ENCODE results near the gene SRSF3.

Gene SRSF3

DNA sequence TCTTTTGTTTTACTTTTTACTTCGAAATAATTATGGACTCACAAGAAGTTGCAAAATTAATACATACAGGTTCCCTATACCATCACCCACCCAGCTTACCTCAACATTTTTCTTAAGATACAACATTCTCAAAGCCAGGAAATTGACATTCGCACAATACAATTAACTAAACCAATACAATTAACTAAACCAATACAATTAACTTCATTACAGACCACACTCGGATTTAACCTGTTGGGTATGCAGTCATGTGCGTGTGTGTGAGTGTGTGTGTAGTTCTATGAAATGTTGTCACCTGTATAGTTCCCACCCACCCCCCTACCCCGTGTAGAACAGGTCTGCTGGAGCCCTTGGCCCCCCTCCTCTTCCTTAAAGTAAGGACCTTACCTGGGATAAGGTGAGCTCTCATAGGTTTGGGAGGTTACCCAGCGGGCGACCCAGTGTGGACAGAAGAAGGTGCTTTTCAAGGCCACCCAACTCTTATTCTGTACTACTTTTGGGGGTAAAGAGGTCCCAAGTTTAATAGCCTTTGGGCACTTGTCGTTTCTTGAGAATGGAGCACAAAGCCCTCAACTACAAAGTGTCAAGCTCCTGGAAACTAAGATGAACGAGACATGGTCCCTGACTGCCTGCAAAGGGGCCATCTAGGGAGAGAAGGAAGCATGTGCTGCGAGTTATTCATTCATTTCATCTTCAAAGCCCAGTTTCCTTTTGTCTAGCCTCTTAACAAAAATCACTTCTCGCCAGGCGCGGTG is 46.3 kb upstream of the SRSF3 start:
- Histone ChIP-seq H3K4me1 (peaks cover 0 to 34% (median 18%) of the 10 kb centered on the region in 4 donors), H3K9me3 (no peaks in the 10 kb centered on the region), H3K27ac (peak overlapping the region; percentile 93 to 97), H3K27me3 (no peaks in the 10 kb centered on the region), H3K4me3 (peak overlapping the region; percentile 67 to 87), H3K36me3 (no peaks in the 10 kb centered on the region)
- DNase-seq, result no peak
- intact Hi-C loops (cut with DNase I; ENCODE audit: low total_unique reads), result loop anchor here (5.0 to 10.0 kb wide), 2 partner anchors 44 to 123 kb away; partner anchors contain the start of gene SRSF3
- TF ChIP-seq, protein P1, sequence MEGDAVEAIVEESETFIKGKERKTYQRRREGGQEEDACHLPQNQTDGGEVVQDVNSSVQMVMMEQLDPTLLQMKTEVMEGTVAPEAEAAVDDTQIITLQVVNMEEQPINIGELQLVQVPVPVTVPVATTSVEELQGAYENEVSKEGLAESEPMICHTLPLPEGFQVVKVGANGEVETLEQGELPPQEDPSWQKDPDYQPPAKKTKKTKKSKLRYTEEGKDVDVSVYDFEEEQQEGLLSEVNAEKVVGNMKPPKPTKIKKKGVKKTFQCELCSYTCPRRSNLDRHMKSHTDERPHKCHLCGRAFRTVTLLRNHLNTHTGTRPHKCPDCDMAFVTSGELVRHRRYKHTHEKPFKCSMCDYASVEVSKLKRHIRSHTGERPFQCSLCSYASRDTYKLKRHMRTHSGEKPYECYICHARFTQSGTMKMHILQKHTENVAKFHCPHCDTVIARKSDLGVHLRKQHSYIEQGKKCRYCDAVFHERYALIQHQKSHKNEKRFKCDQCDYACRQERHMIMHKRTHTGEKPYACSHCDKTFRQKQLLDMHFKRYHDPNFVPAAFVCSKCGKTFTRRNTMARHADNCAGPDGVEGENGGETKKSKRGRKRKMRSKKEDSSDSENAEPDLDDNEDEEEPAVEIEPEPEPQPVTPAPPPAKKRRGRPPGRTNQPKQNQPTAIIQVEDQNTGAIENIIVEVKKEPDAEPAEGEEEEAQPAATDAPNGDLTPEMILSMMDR (IDR thresholded peaks at IDR 0.05), result no peak

DNA sequence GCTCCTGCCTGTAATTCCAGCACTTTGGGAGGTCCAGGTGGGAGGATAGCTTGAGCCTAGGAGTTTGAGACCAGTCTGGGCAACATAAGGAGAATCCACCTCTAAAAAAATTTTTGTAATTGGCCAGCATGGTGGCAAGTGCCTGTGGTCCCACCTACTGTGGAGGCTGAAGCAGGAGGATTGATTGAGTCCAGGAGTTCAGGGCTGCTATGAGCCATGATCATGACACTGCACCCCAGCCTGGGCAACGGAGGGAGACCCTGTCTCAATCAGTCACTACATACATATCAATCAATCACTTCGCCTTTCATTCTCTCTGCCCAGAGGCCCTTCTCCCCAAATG is 45.8 kb upstream of the SRSF3 start:
- intact Hi-C loops (cut with DNase I; ENCODE audit: low total_unique reads), result loop anchor here (5.0 to 10.0 kb wide), 2 partner anchors 44 to 124 kb away; partner anchors contain the start of gene SRSF3
- Histone ChIP-seq H3K4me1 (peaks cover 0 to 32% (median 18%) of the 10 kb centered on the region in 4 donors), H3K9me3 (no peaks in the 10 kb centered on the region), H3K27me3 (no peaks in the 10 kb centered on the region), H3K4me3 (no peak overlapping the region), H3K27ac (no peak overlapping the region), H3K36me3 (no peaks in the 10 kb centered on the region)
- TF ChIP-seq, protein P1 (IDR thresholded peaks at IDR 0.05), result no peak
- no peak for DNase-seq

DNA sequence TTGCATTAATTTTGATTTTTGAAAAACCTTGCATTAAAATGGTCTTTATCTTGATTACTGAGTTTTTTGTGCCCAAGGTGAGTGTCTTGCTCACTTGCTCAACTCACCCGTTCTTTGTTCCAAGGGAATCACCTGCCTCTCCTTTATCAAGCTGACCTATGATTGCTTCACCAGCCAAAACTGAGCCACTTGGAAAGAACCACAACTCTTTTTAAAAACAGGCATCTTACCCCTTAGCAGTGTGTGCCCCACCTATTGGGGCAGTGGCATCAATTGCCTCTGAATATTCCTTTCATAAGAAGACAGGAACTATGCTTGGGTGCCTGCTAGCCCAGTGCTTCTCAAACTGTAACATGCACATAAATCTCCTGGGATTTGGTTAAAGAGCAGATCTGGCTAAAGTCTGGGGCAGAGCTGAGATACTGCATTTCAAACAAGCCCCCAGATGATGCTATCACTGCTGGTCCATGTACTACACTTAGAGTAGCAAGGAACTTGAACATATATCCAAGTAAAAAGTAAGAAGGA is 43.6 kb upstream of the SRSF3 start:
- TF ChIP-seq, protein P1 (IDR thresholded peaks at IDR 0.05), result no peak
- no peaks in the 10 kb centered on the region for H3K36me3 ChIP-seq
- intact Hi-C loops (cut with DNase I; ENCODE audit: low total_unique reads), result no loop called here
- H3K9me3 ChIP-seq, result no peaks in the 10 kb centered on the region
- no peak overlapping the region for H3K27ac ChIP-seq
- H3K27me3 ChIP-seq, result no peaks in the 10 kb centered on the region
- DNase-seq, result no peak
- no peak overlapping the region for H3K4me3 ChIP-seq
- H3K4me1 ChIP-seq, result peaks cover 0 to 10% (median 7%) of the 10 kb centered on the region in 4 donors

DNA sequence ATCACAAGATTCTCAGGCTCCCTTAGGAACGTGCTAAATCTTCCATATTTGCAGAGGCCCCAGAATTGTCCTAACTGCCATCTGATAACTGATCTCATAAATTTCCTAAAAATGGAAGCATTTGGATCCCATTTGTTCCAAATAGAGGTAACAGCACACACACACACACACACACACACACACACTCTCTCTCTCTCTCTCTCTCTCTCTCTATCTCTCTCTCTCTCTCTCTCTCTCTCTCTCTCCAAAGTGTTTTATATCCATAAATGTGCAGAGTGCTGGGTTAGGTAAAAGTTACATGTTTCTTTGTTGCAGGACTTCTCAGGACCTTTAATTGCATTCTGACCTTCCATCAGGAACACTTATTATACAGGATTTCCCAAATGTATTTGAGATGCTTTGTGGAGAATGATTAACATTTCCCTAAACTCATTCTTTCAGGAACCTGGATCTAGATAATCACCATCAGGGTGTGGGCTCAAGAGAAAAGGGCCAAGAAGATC is 38.4 kb upstream of the SRSF3 start:
- DNase-seq, result no peak
- no peaks in the 10 kb centered on the region for H3K4me1 ChIP-seq
- H3K4me3 ChIP-seq, result no peak overlapping the region
- H3K9me3 ChIP-seq, result no peaks in the 10 kb centered on the region
- H3K27me3 ChIP-seq, result no peaks in the 10 kb centered on the region
- TF ChIP-seq, protein P1 (IDR thresholded peaks at IDR 0.05), result no peak
- intact Hi-C loops (cut with DNase I; ENCODE audit: low total_unique reads), result no loop called here
- H3K36me3 ChIP-seq, result no peaks in the 10 kb centered on the region
- H3K27ac ChIP-seq, result no peak overlapping the region

DNA sequence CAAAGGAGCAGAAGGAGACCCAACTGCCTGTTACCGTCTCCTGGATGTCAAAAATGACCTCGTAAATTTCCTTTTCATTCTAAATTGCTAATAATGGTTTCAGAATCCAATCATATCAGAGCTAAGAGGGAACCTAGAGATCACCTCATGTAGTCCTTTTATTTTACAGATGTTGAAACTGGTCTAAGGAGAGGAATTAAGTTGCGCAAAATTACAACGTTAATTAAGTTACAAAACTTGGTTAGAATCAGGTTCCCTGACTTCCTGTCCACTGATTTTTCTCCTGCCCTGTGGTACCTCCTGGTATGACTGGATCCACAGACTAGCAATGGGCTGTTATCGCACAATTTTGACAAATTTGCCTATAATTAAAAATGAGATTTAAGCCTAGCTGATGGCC is 37.9 kb upstream of the SRSF3 start:
- TF ChIP-seq, protein P1 (IDR thresholded peaks at IDR 0.05), result no peak
- Histone ChIP-seq H3K4me1 (no peaks in the 10 kb centered on the region), H3K4me3 (no peak overlapping the region), H3K9me3 (no peaks in the 10 kb centered on the region), H3K36me3 (no peaks in the 10 kb centered on the region), H3K27ac (no peak overlapping the region), H3K27me3 (no peaks in the 10 kb centered on the region)
- no peak for DNase-seq
- intact Hi-C loops (cut with DNase I; ENCODE audit: low total_unique reads), result no loop called here
